Small intestine (tissue), 7 donors: Measurements from ENCODE around the gene FGF9. TPM values are rescaled to one million over a fixed set of nuclear protein-coding genes. Genes with fewer than 3 reads are reported as not detected.

Experiments used
- DNase-seq, 2 donors: peaks; one replicate each; pipeline versions ENCODE4 v3.0.0 to v3.0.0-alpha.2; 2013
- FAIRE-seq: peaks from 2 replicates; lab custom pipeline; 2012; peaks lifted over from hg19 to GRCh38; lab: Jason Lieb, UNC
- H3K27ac ChIP-seq, 3 donors: one replicate each; pipeline ENCODE4 v1.5.1; 2013; ENCODE audit warnings: low read length in 2 of 3, mild to moderate bottlenecking in 2 of 3, control low read depth in 1 of 3, inconsistent platforms in 1 of 3, low read depth in 1 of 3, moderate library complexity in 1 of 3
- H3K27me3 ChIP-seq, 3 donors: one replicate each; pipeline ENCODE4 v1.6.1; 2013; ENCODE audit warnings: low read length in 3 of 3, inconsistent platforms in 1 of 3; ENCODE audit not compliant: control insufficient read depth in 3 of 3, insufficient read depth in 3 of 3
- H3K36me3 ChIP-seq, 3 donors: one replicate each; pipeline ENCODE4 v1.6.1; 2013; ENCODE audit warnings: low read length in 3 of 3, inconsistent platforms in 1 of 3, low read depth in 1 of 3, mild to moderate bottlenecking in 1 of 3, moderate library complexity in 1 of 3; ENCODE audit not compliant: control insufficient read depth in 3 of 3, insufficient read depth in 2 of 3
- H3K4me1 ChIP-seq, 3 donors: one replicate each; pipeline ENCODE4 v1.6.1; 2013; ENCODE audit warnings: low read length in 2 of 3, inconsistent platforms in 1 of 3, low read depth in 1 of 3, mild to moderate bottlenecking in 1 of 3, moderate library complexity in 1 of 3; ENCODE audit not compliant: control insufficient read depth in 3 of 3, insufficient read depth in 2 of 3
- H3K4me3 ChIP-seq, 3 donors: one replicate each; pipeline ENCODE4 v1.5.1; 2013; ENCODE audit warnings: low read length in 3 of 3, control low read depth in 1 of 3, inconsistent platforms in 1 of 3, low read depth in 1 of 3, mild to moderate bottlenecking in 1 of 3, moderate library complexity in 1 of 3
- H3K9me3 ChIP-seq, 2 donors: one replicate each; pipeline ENCODE4 v1.6.1; 2013; ENCODE audit warnings: low read depth in 1 of 2, low read length in 1 of 2; ENCODE audit not compliant: control insufficient read depth in 2 of 2, insufficient read depth in 1 of 2
- WGBS, 3 donors: extraction: QIAGEN DNeasy Blood & Tissue Kit; methylation state at CpG; one replicate each; pipeline ENCODE4 v1.1.7; 2013; 5-methylcytosine and 5-hydroxymethylcytosine counted together
- polyA plus RNA-seq, 4 donors: library from polyadenylated mRNA; stranded (reverse) in 3 of 4; unstranded in 1 of 4; fragments of 200-250 nt in 3 of 4; fragments of 120-200 nt in 1 of 4; gene quantifications; one replicate each; pipeline versions ENCODE4 v1.2.1 to v1.2.3, GENCODE V29; 2013
- donor health status: healthy with polysubstance abuse.
- donor health status: control.
- donor health status: control.
- donor health status: Bipolar disorder and iron deficiency.
- donor health status: healthy.

Gene FGF9
- polyA plus RNA-seq, 4 donors = 0.22 to 15.2 (median 0.34) TPM

DNA sequence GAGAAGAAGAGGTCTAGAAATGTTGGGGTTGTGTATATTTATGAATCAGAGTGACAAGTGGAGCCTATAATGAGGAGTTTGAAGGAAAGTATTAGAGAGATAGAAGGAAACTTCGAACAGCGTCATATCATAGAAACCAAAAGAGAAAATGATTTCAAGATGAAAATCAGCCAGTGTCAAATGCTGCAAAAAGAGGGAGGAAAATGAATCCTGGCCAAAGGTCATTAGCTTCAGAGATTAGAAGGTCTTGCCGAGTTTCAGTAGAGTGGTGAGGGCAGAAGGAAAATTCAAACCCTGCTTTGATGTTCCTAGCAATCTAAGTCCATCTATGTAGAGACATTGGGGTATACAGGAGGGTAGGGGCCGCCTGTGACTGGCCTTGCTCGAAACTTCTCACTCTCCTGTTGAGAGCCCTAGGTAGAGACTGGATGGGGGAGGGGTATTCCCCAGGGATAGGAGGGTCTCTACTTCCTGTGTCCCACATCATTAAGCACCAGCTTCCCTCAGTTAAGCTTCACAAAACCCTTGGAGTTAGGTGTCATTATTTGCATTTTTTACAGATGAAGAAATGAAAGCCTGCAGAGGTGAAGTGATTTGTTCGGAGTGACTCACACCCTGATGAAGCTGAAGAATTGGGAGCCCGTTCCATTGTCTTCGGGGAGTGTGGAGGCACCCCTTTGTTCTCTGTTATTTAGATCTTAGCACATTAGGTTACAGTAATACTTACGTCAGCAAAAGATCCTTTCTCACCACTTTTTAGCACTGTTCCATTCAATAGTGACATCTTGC lies 62.8 kb downstream of the FGF9 start:
- Histone ChIP-seq H3K4me1 (peaks cover 0 to 28% (median 2%) of the 10 kb centered on the region in 3 donors), H3K27me3 (no peaks in the 10 kb centered on the region), H3K9me3 (peaks cover 0 to 5% of the 10 kb centered on the region in 2 donors), H3K4me3 (no peak overlapping the region), H3K27ac (peak overlapping the region in 1 of 3 donors; percentile 75), H3K36me3 (no peaks in the 10 kb centered on the region)
- 15 to 47% (median 29%) methylated on average over 9 of the region's 9 CpGs for WGBS, 3 donors
- peak; percentile 77 to 81 for DNase-seq
- no peak for FAIRE-seq

- 22 to 60% (median 58%) methylated on average over 7 of the region's 7 CpGs for WGBS, 3 donors
- H3K9me3 ChIP-seq = peaks cover 0 to 5% of the 10 kb centered on the region in 2 donors
- H3K27me3 ChIP-seq = no peaks in the 10 kb centered on the region
- no peaks in the 10 kb centered on the region for H3K36me3 ChIP-seq
- H3K4me1 ChIP-seq = peaks cover 0 to 34% (median 2%) of the 10 kb centered on the region in 3 donors
- no peak overlapping the region for H3K27ac ChIP-seq
- FAIRE-seq (no peak), DNase-seq (peak; percentile 81 to 85)
- no peak overlapping the region for H3K4me3 ChIP-seq
Observed at GRCh38 chr13:21734961-21735360, 64.1 kb downstream of the FGF9 start.

DNA sequence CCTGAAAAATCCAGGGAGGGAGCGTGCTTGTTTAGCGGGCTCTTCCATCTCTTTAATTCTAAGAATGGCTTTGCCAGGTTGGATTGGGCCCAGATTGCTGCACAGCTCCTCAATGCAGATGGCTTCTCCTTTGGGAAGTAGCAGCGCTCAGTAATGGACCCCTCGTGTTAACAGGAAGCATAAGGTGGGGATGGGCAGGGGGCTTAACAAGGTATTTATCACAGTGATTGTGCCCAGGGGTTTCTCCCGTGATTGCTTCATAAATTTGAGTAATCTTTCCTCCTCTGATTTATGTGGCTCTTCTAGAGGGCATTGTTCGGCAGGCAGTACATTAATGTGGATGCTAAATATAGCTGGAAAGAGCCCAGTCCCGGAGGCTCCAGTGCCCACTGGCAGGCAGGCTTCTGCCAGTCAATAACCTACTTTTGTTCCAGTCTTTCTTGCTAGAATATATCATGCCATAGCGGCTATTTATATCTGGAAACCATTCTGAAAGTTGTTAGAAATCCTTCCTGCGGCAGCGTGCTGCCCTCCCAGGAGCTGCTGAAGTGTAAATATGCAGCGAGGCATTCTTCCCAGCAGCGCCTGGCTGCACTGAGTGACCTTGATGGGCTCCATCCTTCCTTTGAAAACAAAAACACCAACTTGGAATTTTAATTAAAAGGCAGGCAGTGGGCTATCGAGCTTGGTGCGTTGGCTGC lies 65.0 kb downstream of the FGF9 start:
- H3K9me3 ChIP-seq = peaks cover 0 to 5% of the 10 kb centered on the region in 2 donors
- 35 to 51% (median 41%) methylated on average over 14 of the region's 14 CpGs for WGBS, 3 donors
- FAIRE-seq (no peak), DNase-seq (no peak)
- H3K4me1 ChIP-seq = peaks cover 0 to 42% (median 6%) of the 10 kb centered on the region in 3 donors
- no peak overlapping the region for H3K27ac ChIP-seq
- no peak overlapping the region for H3K4me3 ChIP-seq
- H3K36me3 ChIP-seq = no peaks in the 10 kb centered on the region
- no peaks in the 10 kb centered on the region for H3K27me3 ChIP-seq

DNA sequence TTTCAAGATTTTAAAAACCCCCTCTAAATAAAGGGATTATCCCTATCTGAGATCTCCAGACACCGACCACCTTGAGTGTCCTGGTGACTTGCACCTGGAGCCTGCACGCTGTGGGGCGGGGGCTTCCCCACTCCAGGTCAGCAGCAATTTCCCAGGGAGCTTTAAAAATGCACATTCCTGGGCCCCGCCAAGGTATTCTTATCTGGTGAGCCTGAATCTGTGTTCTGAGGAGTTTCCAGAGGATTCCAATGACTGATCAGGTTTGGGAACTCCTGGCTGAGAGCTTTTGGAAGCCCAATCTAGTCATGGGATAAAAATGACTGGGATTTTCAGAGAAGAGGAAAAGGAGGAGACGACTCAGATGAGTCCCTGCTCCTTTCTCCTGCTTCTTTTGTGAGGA lies 66.1 kb downstream of the FGF9 start:
- Histone ChIP-seq H3K9me3 (peaks cover 0 to under 1% of the 10 kb centered on the region in 2 donors), H3K4me3 (no peak overlapping the region), H3K27me3 (no peaks in the 10 kb centered on the region), H3K36me3 (no peaks in the 10 kb centered on the region), H3K27ac (no peak overlapping the region), H3K4me1 (peaks cover 0 to 51% (median 8%) of the 10 kb centered on the region in 3 donors)
- DNase-seq (no peak), FAIRE-seq (no peak)
- WGBS, 3 donors = 79 to 84% (median 80%) methylated on average over 5 of the region's 5 CpGs

- 43 to 67% (median 48%) methylated on average over 5 of the region's 5 CpGs for WGBS, 3 donors
- H3K4me1 ChIP-seq = peaks cover 0 to 56% (median 10%) of the 10 kb centered on the region in 3 donors
- no peak overlapping the region for H3K4me3 ChIP-seq
- H3K27ac ChIP-seq = no peak overlapping the region
- H3K27me3 ChIP-seq = no peaks in the 10 kb centered on the region
- H3K36me3 ChIP-seq = no peaks in the 10 kb centered on the region
- no peak for DNase-seq
- no peak for FAIRE-seq
- no peaks in the 10 kb centered on the region for H3K9me3 ChIP-seq
Observed at GRCh38 chr13:21738630-21739029, 67.8 kb downstream of the FGF9 start.

GRCh38 chr13:21739771-21740170 lies 68.9 kb downstream of the FGF9 start:
- Histone ChIP-seq H3K4me1 (peaks cover 0 to 45% (median 8%) of the 10 kb centered on the region in 3 donors), H3K4me3 (no peak overlapping the region), H3K36me3 (no peaks in the 10 kb centered on the region), H3K9me3 (no peaks in the 10 kb centered on the region), H3K27ac (no peak overlapping the region), H3K27me3 (no peaks in the 10 kb centered on the region)
- 20 to 44% (median 24%) methylated on average over 8 of the region's 8 CpGs for WGBS, 3 donors
- DNase-seq (peak in 1 of 2 donors; percentile 39), FAIRE-seq (no peak)

DNA sequence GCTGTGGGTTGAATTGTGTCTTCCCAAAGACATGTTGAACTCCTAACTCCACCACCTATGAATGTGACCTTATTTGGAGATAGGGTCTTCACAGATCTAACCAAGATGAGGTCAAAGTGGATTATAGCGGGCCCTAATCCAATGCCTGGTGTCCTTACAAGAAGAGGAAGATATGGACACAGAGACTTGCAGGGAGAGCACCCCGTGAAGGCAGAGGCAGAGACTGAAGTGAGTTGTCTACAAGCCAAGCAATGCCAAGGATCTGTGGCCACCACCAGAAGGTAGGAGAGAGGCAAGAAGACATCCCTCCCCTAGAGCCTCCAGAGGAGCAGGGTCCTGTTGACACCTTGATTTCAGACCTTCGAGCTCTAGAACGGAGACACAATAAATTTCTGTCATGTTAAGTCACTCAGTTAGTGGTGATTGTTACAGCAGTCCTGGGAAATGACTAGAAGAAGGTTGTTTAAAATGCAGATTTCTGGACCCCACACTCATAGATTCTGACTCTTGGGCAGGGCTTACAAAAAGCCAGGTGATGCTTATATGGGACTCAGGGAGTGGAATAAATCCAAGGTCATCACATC lies 70.6 kb downstream of the FGF9 start:
- Histone ChIP-seq H3K27me3 (no peaks in the 10 kb centered on the region), H3K4me1 (peaks cover 0 to 32% (median 8%) of the 10 kb centered on the region in 3 donors), H3K4me3 (no peak overlapping the region), H3K36me3 (no peaks in the 10 kb centered on the region), H3K27ac (peak overlapping the region in 1 of 3 donors; percentile 3), H3K9me3 (no peaks in the 10 kb centered on the region)
- 33 to 72% (median 42%) methylated on average over 4 of the region's 4 CpGs for WGBS, 3 donors
- DNase-seq = peak; percentile 57 to 67
- no peak for FAIRE-seq

GRCh38 chr13:21742096-21742495 lies 71.2 kb downstream of the FGF9 start:
- DNase-seq = peak; percentile 87 to 89
- Histone ChIP-seq H3K36me3 (no peaks in the 10 kb centered on the region), H3K27ac (no peak overlapping the region), H3K27me3 (no peaks in the 10 kb centered on the region), H3K4me3 (no peak overlapping the region), H3K4me1 (peaks cover 0 to 31% (median 8%) of the 10 kb centered on the region in 3 donors), H3K9me3 (no peaks in the 10 kb centered on the region)
- WGBS, 3 donors = 8 to 39% (median 26%) methylated on average over 7 of the region's 7 CpGs
- no peak for FAIRE-seq
